Neuronal stem cell (in vitro differentiated cells): ENCODE measurements around the gene GRIN2A.

Source experiments
- DNase-seq: peaks from one replicate; pipeline ENCODE4 v3.0.0-alpha.2; 2013; ENCODE audit warnings: low spot score
- H2AFZ ChIP-seq: one replicate; pipeline ENCODE4 v1.6.1; 2013; ENCODE audit warnings: mild to moderate bottlenecking, low read length, inconsistent platforms
- H2AK5ac ChIP-seq: 2 replicates; pipeline ENCODE4 v1.6.1; 2013; ENCODE audit warnings: low read depth, mild to moderate bottlenecking, inconsistent platforms, low read length, moderate library complexity, mixed read lengths
- H2BK120ac ChIP-seq: 2 replicates; pipeline ENCODE4 v1.6.1; 2013; ENCODE audit warnings: low read depth, mild to moderate bottlenecking, inconsistent platforms, low read length, moderate library complexity, mixed read lengths
- H2BK12ac ChIP-seq: one replicate; pipeline ENCODE4 v1.6.1; 2013; ENCODE audit warnings: low read length, inconsistent platforms
- H2BK15ac ChIP-seq: 2 replicates; pipeline ENCODE4 v1.6.1; 2013; ENCODE audit warnings: mild to moderate bottlenecking, low read length, inconsistent platforms, mixed read lengths
- H2BK5ac ChIP-seq: one replicate; pipeline ENCODE4 v1.6.1; 2013; ENCODE audit warnings: inconsistent platforms, mild to moderate bottlenecking, low read length, moderate library complexity
- H3K14ac ChIP-seq: one replicate; pipeline ENCODE4 v1.6.1; 2013; ENCODE audit warnings: low read length, inconsistent platforms
- H3K18ac ChIP-seq: 2 replicates; pipeline ENCODE4 v1.6.1; 2013; ENCODE audit warnings: low read length, inconsistent platforms
- H3K23ac ChIP-seq: 2 replicates; pipeline ENCODE4 v1.6.1; 2013; ENCODE audit warnings: low read depth, mild to moderate bottlenecking, mixed read lengths, low read length, inconsistent platforms; ENCODE audit not compliant: poor library complexity
- H3K27ac ChIP-seq: replicated peaks from 3 replicates; pipeline ENCODE4 v1.5.1; 2013; ENCODE audit warnings: low read length, inconsistent platforms
- H3K27me3 ChIP-seq, 3 experiments: 2 replicates each; pipeline ENCODE4 v1.6.1; 2013; ENCODE audit warnings: low read length in 3 of 3, mild to moderate bottlenecking in 2 of 3, inconsistent platforms in 1 of 3, low read depth in 1 of 3, mixed read lengths in 1 of 3, moderate library complexity in 1 of 3; ENCODE audit not compliant: control insufficient read depth in 3 of 3, insufficient read depth in 3 of 3
- H3K36me3 ChIP-seq, 2 donors: replicated peaks in 1 of 2; 2 replicates each; pipeline ENCODE4 v1.6.1; 2013; ENCODE audit warnings: low read length in 2 of 2; ENCODE audit not compliant: control insufficient read depth in 2 of 2, insufficient read depth in 2 of 2
- H3K4ac ChIP-seq: 2 replicates; pipeline ENCODE4 v1.6.1; 2013; ENCODE audit warnings: inconsistent platforms, mild to moderate bottlenecking, low read length, moderate library complexity
- H3K4me1 ChIP-seq, 2 donors: 1 replicate in 1 of 2; 2 replicates in 1 of 2; pipeline ENCODE4 v1.6.1; 2013; ENCODE audit warnings: low read length in 2 of 2, low read depth in 1 of 2; ENCODE audit not compliant: control insufficient read depth in 2 of 2, insufficient read depth in 1 of 2
- H3K4me2 ChIP-seq: one replicate; pipeline ENCODE4 v1.6.1; 2013; ENCODE audit warnings: mild to moderate bottlenecking, low read length, inconsistent platforms; ENCODE audit not compliant: insufficient read depth, poor library complexity, severe bottlenecking
- H3K4me3 ChIP-seq, 2 donors: 2 replicates each; pipeline ENCODE4 v1.5.1; 2013; ENCODE audit warnings: low read length in 2 of 2, mild to moderate bottlenecking in 2 of 2, inconsistent platforms in 1 of 2, moderate library complexity in 1 of 2
- H3K79me1 ChIP-seq: one replicate; pipeline ENCODE4 v1.6.1; 2013; ENCODE audit warnings: low read depth, mild to moderate bottlenecking, inconsistent platforms, low read length, moderate library complexity
- H3K9ac ChIP-seq: one replicate; pipeline ENCODE4 v1.6.1; 2013; ENCODE audit warnings: mild to moderate bottlenecking, low read depth, low read length, inconsistent platforms; ENCODE audit not compliant: poor library complexity
- H3K9me3 ChIP-seq, 2 donors: replicated peaks in 1 of 2; 2 replicates each; pipeline versions ENCODE3 to v1.6.1; 2013; ENCODE audit warnings: low read length in 2 of 2, mild to moderate bottlenecking in 2 of 2, inconsistent platforms in 1 of 2, low read depth in 1 of 2, mixed read lengths in 1 of 2, moderate library complexity in 1 of 2; ENCODE audit not compliant: control insufficient read depth in 2 of 2, insufficient read depth in 1 of 2
- H4K8ac ChIP-seq: one replicate; pipeline ENCODE4 v1.6.1; 2013; ENCODE audit warnings: low read depth, mild to moderate bottlenecking, inconsistent platforms, low read length, moderate library complexity
- H4K91ac ChIP-seq: one replicate; pipeline ENCODE4 v1.6.1; 2013; ENCODE audit warnings: low read length, low read depth, mild to moderate bottlenecking, inconsistent platforms; ENCODE audit not compliant: poor library complexity
- WGBS, 2 donors: extraction: QIAGEN DNeasy Blood & Tissue Kit; methylation state at CpG; one replicate each; pipeline ENCODE4 v1.1.7; 2013; ENCODE audit warnings: missing lambda C conversion rate in 2 of 2, mixed read lengths in 1 of 2; ENCODE audit not compliant: insufficient read length in 2 of 2, insufficient replicate concordance in 1 of 2; ENCODE audit errors: extremely low coverage in 2 of 2; 5-methylcytosine and 5-hydroxymethylcytosine counted together

GRIN2A gene

DNA sequence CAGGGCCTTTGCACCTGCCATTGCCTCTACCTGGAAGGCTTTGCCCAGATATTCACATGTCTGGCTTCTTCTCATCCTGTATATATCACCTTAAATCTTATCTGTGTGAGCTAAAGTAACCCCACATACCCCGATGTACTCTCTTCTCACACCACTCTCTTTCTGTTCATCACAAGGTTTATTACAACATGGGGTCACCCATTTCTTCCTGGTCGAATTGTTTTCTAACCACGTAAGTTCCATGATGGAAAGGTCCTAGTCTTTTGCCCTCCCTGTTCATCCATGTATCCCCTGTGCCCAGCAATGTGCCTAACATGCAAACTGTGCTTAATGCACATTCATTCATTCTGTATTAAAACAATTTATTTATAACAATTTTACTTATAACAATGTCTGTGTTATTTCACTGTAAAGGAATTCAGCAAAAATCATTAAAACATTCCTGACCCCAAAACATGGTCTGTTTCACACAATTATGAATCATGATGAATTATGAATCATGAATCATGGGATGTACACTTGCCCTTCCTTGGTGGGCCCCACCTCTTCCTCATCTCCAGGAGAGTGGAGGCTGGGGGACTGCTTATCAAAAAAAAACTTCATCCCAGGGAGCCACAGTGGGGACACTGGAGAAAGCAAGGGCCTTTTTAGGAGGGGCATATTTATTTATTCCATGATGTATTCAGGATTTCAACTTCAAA is 336.4 kb downstream of the GRIN2A start:
- peaks cover 0 to 2% of the 10 kb centered on the region in 2 donors for H3K4me1 ChIP-seq
- no peak overlapping the region for H3K23ac ChIP-seq
- H3K4me3 ChIP-seq: no peak overlapping the region
- no peak overlapping the region for H3K18ac ChIP-seq
- no peak overlapping the region for H3K9ac ChIP-seq
- no peak overlapping the region for H4K8ac ChIP-seq
- H2BK120ac ChIP-seq: no peak overlapping the region
- no peak overlapping the region for H2AFZ ChIP-seq
- no peak overlapping the region for H4K91ac ChIP-seq
- no peak overlapping the region for H3K27ac ChIP-seq
- DNase-seq: no peak
- no peak overlapping the region for H2BK5ac ChIP-seq
- no CpG with 5 or more reads among the region's 3 CpGs for WGBS, 2 donors
- H3K79me1 ChIP-seq: no peaks in the 10 kb centered on the region
- H3K4ac ChIP-seq: no peak overlapping the region
- no peak overlapping the region for H3K4me2 ChIP-seq
- no peak overlapping the region for H2BK15ac ChIP-seq
- no peaks in the 10 kb centered on the region for H3K9me3 ChIP-seq
- no peak overlapping the region for H3K14ac ChIP-seq
- H3K27me3 ChIP-seq: no peaks in the 10 kb centered on the region
- H3K36me3 ChIP-seq: no peaks in the 10 kb centered on the region
- H2BK12ac ChIP-seq: no peak overlapping the region
- no peak overlapping the region for H2AK5ac ChIP-seq

DNA sequence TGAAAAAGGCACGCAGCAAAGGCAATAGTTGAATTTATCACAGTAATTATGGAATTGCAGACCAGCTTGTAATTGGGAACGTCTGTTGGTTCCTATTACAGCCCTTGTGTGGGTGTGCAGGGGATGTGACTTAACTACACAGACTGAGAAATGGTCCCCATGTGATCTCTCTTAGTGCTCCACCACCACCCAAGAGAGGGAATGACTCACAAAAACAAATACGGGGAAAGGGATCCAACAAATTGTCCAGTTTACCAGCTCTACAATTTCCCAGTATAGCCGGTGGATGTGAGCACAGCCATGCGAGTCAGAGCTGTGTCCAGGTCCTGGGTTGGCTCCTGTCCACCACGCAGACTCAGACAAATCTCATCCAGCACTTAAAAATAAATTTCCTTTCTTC is 337.9 kb downstream of the GRIN2A start:
- Histone ChIP-seq H3K9me3 (no peaks in the 10 kb centered on the region), H3K27ac (no peak overlapping the region), H2AFZ (no peak overlapping the region), H3K18ac (no peak overlapping the region), H3K4me3 (no peak overlapping the region), H3K9ac (no peak overlapping the region), H3K4me1 (peaks cover 0 to 2% of the 10 kb centered on the region in 2 donors), H4K91ac (no peak overlapping the region), H3K14ac (no peak overlapping the region), H3K23ac (no peak overlapping the region), H4K8ac (no peak overlapping the region), H2BK15ac (no peak overlapping the region), H3K36me3 (no peaks in the 10 kb centered on the region), H3K27me3 (no peaks in the 10 kb centered on the region), H2BK5ac (no peak overlapping the region), H2BK12ac (no peak overlapping the region), H3K4ac (no peak overlapping the region), H2BK120ac (no peak overlapping the region), H3K79me1 (no peaks in the 10 kb centered on the region), H2AK5ac (no peak overlapping the region), H3K4me2 (no peak overlapping the region)
- DNase-seq: no peak
- no CpG with 5 or more reads among the region's 6 CpGs for whole genome bisulfite sequencing, 2 donors

DNA sequence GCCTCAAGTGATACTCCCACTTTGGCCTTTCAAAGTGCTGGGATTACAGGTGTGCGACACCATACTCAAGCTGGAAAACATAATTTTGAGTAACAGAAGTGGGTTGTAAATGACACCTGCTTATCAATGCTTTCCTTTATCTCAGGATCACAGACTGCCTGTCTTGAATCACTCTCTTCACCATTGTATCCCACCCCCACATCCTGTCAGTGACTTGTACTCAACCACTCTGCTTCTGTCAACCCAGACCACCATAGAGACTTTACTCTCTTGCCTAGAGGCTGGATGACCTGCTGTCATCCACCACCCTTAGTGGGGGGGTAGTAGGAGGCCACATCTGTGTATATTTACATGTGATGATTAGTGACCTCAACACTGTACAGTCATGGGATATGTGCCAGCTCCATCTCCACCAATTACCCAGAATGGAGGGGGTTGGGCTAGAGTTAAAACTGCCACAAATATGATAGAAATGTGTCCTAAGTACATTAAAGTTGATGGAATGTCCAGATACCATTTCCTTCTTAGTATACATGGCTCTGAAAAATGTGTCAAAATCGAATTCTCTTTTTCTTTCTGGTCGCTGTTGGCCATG is 338.7 kb downstream of the GRIN2A start:
- H3K4me2 ChIP-seq: no peak overlapping the region
- no peak for DNase-seq
- H3K23ac ChIP-seq: no peak overlapping the region
- H3K18ac ChIP-seq: no peak overlapping the region
- H2BK5ac ChIP-seq: no peak overlapping the region
- no peak overlapping the region for H2BK15ac ChIP-seq
- H3K79me1 ChIP-seq: no peaks in the 10 kb centered on the region
- H3K9me3 ChIP-seq: no peaks in the 10 kb centered on the region
- H3K27me3 ChIP-seq: no peaks in the 10 kb centered on the region
- H4K91ac ChIP-seq: no peak overlapping the region
- H4K8ac ChIP-seq: no peak overlapping the region
- H3K27ac ChIP-seq: no peak overlapping the region
- no peak overlapping the region for H2AK5ac ChIP-seq
- H2BK12ac ChIP-seq: no peak overlapping the region
- H3K4me1 ChIP-seq: peaks cover 0 to 2% of the 10 kb centered on the region in 2 donors
- H3K36me3 ChIP-seq: no peaks in the 10 kb centered on the region
- no peak overlapping the region for H3K4me3 ChIP-seq
- H2AFZ ChIP-seq: no peak overlapping the region
- no CpG with 5 or more reads among the region's 3 CpGs for WGBS, 2 donors
- no peak overlapping the region for H3K14ac ChIP-seq
- H3K9ac ChIP-seq: no peak overlapping the region
- H2BK120ac ChIP-seq: no peak overlapping the region
- no peak overlapping the region for H3K4ac ChIP-seq

GRCh38 chr16:9840761-9841665 is 341.2 kb downstream of the GRIN2A start:
- Histone ChIP-seq H3K4me3 (no peak overlapping the region), H2BK15ac (no peak overlapping the region), H3K9ac (no peak overlapping the region), H3K79me1 (no peaks in the 10 kb centered on the region), H3K27me3 (no peaks in the 10 kb centered on the region), H3K23ac (no peak overlapping the region), H3K4me2 (no peak overlapping the region), H3K18ac (no peak overlapping the region), H2BK120ac (no peak overlapping the region), H4K8ac (no peak overlapping the region), H3K4ac (no peak overlapping the region), H3K9me3 (no peaks in the 10 kb centered on the region), H2AFZ (no peak overlapping the region), H3K27ac (no peak overlapping the region), H2BK12ac (no peak overlapping the region), H2AK5ac (no peak overlapping the region), H2BK5ac (no peak overlapping the region), H3K4me1 (peaks cover 0 to 4% of the 10 kb centered on the region in 2 donors), H3K14ac (no peak overlapping the region), H3K36me3 (no peaks in the 10 kb centered on the region), H4K91ac (no peak overlapping the region)
- no peak for DNase-seq
- no CpG with 5 or more reads among the region's 4 CpGs for WGBS, 2 donors
